Kidney epithelial cell (primary cell): ENCODE results near the gene OR13J1. TPM values are rescaled to one million over a fixed set of nuclear protein-coding genes. Genes with fewer than 3 reads are reported as not detected.
A peak's percentile ranks its signal among the peaks of the same experiment; 100 is the strongest.

Source experiments
- DNase-seq: peaks from one replicate; pipeline ENCODE4 v3.0.0-alpha.2; 2010; ENCODE audit warnings: low read depth
- H3K27me3 ChIP-seq: 2 replicates; pipeline ENCODE4 v1.6.0; 2011; ENCODE audit warnings: low read length; ENCODE audit not compliant: control insufficient read depth, insufficient read depth
- H3K36me3 ChIP-seq: 2 replicates; pipeline ENCODE4 v1.5.1; 2011; ENCODE audit warnings: low read length; ENCODE audit not compliant: control insufficient read depth, insufficient read depth
- H3K4me3 ChIP-seq: 2 replicates; pipeline ENCODE4 v1.5.1; 2011; ENCODE audit warnings: low read depth, mild to moderate bottlenecking, control low read depth, low read length
- CTCF ChIP-seq: IDR thresholded peaks from 2 replicates; pipeline ENCODE4 v1.5.1; 2011; ENCODE audit warnings: mild to moderate bottlenecking, moderate library complexity, low read length, control low read depth, inconsistent platforms; ENCODE audit not compliant: insufficient read depth, poor library complexity, severe bottlenecking
- total RNA-seq: library from RNA; depleted of rRNA; stranded (reverse); fragments of >200 nt; gene quantifications from 2 replicates; pipeline ENCODE4 v1.2.3, GENCODE V29; 2015

OR13J1 gene
- total RNA-seq, 1 donor from 2014 or later: not detected

- Histone ChIP-seq H3K27me3 (no peaks in the 10 kb centered on the region), H3K4me3 (no peak overlapping the region), H3K36me3 (no peaks in the 10 kb centered on the region)
- DNase-seq: no peak
- TF ChIP-seq CTCF: no peak
These were observed 35.7 kb downstream of the OR13J1 start for GRCh38 chr9:35834260-35835215.

GRCh38 chr9:35832814-35833213, 37.4 kb downstream of the OR13J1 start:
- TF ChIP-seq CTCF: no peak
- Histone ChIP-seq H3K36me3 (no peaks in the 10 kb centered on the region), H3K4me3 (no peak overlapping the region), H3K27me3 (no peaks in the 10 kb centered on the region)
- DNase-seq: no peak

DNA sequence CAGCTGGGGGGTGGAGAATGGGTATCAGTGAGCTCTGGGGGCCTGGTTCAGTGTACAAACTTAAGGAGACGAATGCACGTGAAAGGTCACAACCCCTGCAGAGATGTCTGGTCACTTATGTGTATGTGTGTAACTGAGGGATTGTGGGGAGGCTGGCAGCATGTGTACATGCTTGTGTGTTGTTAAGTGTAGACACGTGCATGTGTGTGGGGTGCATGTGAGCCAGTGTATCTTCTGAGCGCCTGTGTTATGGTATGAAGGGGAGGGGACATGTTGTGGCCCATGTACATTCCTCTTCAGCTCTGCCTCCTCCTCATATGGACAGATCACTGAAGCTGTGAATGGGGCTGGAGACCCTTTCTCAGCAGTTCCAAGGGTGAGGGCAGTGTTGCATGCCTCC, 39.2 kb downstream of the OR13J1 start:
- Histone ChIP-seq H3K36me3 (no peaks in the 10 kb centered on the region), H3K27me3 (no peaks in the 10 kb centered on the region), H3K4me3 (no peak overlapping the region)
- no peak for DNase-seq
- no peak for TF ChIP-seq CTCF

GRCh38 chr9:35829764-35830096, 40.5 kb downstream of the OR13J1 start:
- no peak for DNase-seq
- H3K27me3 ChIP-seq: no peaks in the 10 kb centered on the region
- H3K4me3 ChIP-seq: peak overlapping the region; percentile 54
- no peak for TF ChIP-seq CTCF
- H3K36me3 ChIP-seq: no peaks in the 10 kb centered on the region

DNA sequence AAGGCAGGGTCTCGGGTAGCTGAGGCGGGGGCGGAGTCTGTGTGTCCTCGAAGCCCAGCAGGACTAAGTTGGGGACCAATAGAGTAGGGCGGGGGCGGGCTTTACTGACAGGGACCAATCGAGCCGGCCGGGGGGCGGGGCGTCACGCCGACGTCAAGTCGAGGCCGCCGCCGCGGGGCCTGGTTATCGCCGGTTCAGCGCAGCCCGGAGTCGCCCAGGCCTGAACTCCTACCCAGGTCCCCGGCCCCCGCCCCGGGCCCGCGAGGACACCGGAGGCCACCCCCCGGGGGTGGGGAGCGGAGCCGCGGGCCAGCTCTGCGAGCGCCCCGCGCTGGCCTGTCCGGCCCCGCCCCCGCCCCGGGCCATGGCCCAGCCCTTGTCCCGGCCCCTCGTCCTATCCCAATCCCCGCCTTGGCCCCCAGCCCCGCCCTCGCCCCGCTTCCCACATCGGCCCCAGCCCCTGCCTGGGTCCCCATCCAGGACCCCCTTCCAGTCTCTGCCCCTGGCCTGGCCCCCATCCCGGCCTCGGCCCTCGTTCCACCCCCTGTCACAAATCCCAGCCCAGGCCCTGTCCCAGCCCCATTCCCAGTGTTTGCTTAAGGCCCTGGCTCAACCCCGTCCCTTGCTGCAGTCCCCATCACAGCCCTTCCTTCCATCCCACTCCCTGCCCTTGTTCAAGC, 41.0 kb downstream of the OR13J1 start, which contains the start of gene TMEM8B:
Gene TMEM8B (plus strand): TSS at position 145 of the 680 bp plus-strand sequence. CDS start 220 bp downstream, at position 365.
- H3K36me3 ChIP-seq: no peaks in the 10 kb centered on the region
- peak; percentile 81 for DNase-seq
- peak within 1 kb of the TSS; percentile 54 for H3K4me3 ChIP-seq
- H3K27me3 ChIP-seq: no peaks in the 10 kb centered on the region
- TF ChIP-seq CTCF: no peak
